Raji (cell line): ENCODE data around the gene ARL9.

ENCODE experiments used
- POLR2A ChIP-seq: IDR thresholded peaks from 2 replicates; pipeline ENCODE4 v1.6.1; 2011; ENCODE audit warnings: low read depth, low read length, control low read depth; ENCODE audit not compliant: insufficient read depth

The ARL9 gene

DNA sequence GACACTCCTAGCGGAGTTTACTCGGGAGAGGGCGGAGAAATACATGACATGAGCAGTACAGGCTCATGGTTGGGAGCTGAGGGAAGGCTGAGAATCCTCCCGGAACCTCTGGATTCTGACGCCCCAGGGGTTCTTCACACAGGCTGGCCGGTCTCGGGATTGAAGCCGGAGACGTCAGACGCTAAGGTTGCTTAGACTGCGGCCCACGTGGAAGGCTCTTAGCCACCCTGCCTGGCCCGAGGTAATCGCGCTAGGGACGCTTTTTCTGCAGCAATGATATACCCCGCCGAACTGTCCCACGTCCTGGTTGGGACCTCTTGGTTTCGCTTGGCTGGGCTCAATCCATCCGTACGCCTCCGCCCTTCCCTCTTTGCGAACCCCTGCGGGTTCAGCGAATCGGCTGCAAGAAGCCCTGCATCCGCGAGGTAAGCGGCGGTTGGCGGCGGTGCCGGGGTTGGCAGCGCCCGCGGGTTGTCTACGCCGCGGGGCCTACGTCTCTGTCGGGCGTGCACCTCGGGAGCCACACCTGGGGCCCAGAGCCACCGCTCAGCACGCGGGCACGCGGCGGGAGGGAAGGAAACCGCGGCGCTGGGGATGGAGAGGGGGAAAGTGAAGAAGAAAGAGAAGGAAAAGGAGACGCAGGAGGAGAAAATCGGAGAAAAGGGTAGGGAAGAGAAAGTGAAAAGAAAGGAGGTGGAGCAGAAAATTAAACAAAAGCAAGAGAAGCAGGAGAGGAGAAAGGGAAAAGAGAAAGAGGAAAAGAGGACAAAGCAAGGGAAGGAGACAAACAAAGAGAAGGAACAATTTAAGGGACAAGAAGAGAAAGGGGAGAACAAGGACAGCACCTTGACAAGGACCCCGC lies at the start of gene ARL9:
Gene ARL9 (plus strand): TSS at position 523 of the 862 bp plus-strand sequence. CDS start 72 bp downstream, at position 595.
- TF ChIP-seq POLR2A = no peak

GRCh38 chr4:56460085-56460484 lies 45.5 kb upstream of the ARL9 start:
- no peak for TF ChIP-seq POLR2A

DNA sequence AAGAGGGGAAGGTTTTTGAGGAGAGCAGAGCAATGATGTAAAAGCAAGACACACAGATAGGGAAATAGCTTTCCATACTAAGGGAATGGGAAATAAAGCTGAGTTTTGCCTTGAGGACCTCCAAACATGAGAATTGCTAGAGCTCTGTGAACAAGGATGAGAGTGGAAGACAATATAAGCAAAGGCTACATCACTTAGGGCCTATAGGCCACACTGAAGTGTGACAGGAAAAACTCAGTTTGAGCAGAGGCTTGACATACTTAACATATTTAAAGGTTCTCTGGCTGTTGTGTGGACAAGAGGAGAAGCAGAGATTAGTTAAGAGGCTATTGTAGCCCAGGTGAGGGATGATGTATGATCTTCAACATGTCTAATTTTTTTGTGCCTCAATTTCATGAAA lies 43.4 kb upstream of the ARL9 start:
- no peak for TF ChIP-seq POLR2A

DNA sequence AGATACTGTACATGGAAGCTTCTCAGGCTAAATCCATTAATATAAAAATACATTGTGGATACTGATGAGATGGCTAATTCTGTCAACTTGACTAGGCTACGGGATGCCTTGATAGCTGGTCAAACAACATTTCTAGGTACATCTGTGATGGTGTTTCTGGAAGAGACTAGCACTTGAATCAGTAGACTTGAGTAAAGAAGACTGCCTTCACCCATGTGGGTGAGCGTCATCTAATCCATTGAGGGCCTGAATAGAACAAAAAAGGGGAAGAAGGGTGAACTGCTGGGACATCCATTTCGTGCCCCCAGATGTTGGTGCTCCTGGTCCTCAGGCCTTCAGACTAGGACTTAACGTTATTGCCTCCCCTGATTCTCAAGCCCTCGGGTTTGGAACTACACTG lies 41.9 kb upstream of the ARL9 start:
- no peak for TF ChIP-seq POLR2A

GRCh38 chr4:56464581-56464980 lies 41.0 kb upstream of the ARL9 start:
- TF ChIP-seq POLR2A = no peak

GRCh38 chr4:56465599-56466295 lies 39.8 kb upstream of the ARL9 start:
- no peak for TF ChIP-seq POLR2A

DNA sequence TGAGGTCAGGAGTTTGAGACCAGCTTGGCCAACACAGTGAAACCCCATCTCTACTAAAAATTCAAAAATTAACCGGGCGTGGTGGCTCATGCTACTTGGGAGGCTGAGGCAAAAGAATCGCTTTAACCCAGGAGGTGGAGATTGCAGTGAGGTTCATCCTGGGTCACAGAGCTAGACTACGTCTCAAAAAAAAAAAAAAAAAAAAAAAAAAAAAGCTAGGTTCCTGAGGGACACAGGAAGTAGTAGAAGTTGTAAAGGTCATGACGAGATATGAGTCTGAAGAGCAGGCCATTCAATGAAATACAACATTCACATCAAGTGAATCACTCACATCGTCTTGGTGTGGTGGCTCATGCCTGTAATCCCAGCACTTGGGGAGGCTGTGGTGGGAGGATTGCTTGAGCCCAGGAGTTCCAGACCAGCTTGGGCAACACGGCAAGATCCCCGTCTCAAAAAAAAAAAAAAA lies 39.3 kb upstream of the ARL9 start:
- TF ChIP-seq POLR2A = peak; percentile 27; the same call in 1 of the 2 replicates

GRCh38 chr4:56466910-56467283 lies 38.7 kb upstream of the ARL9 start:
- no peak for TF ChIP-seq POLR2A

DNA sequence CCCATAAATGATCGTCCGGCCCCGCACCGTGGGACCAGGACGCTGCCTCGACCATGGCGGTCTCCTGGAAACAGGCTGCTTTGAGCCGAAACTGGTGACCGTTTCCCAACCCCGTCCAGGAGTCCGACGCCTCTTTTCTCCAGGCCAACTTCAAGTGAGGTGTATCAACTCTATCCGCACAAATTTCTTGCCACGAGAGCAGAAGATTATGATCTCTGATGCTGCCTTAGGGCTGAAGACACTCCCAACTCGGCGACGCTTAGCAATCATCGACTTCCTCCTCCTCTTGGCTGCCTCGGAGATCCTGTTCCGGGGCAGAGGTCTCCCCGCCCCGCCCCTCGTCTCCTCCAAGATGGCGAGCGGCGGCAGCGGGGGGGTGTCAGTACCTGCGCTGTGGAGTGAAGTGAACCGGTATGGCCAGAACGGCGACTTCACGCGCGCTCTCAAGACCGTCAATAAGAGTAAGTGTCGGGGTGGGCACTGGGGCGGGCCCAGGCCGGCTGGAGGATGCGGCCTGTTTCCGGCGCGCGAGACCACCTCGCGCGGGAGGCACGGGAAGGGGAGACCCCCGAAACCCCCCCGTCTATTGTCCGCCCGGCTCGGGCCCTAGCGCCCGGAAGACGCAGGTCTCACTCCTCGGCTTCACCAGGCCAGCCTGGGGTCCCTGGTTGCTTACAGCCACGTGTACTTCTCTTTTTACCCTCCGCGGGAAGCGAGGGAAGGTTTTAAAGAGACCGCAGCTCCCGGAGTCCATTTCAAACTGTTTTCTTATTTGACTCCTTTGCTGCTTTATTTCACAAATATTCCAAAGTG lies 38.1 kb upstream of the ARL9 start, which contains the start of gene SRP72:
Gene SRP72 (plus strand): TSS at position 334 of the 813 bp plus-strand sequence. CDS start 19 bp downstream, at position 353.
- TF ChIP-seq POLR2A = peak; percentile 91

GRCh38 chr4:56468097-56468422 lies 37.5 kb upstream of the ARL9 start:
- TF ChIP-seq POLR2A = no peak

DNA sequence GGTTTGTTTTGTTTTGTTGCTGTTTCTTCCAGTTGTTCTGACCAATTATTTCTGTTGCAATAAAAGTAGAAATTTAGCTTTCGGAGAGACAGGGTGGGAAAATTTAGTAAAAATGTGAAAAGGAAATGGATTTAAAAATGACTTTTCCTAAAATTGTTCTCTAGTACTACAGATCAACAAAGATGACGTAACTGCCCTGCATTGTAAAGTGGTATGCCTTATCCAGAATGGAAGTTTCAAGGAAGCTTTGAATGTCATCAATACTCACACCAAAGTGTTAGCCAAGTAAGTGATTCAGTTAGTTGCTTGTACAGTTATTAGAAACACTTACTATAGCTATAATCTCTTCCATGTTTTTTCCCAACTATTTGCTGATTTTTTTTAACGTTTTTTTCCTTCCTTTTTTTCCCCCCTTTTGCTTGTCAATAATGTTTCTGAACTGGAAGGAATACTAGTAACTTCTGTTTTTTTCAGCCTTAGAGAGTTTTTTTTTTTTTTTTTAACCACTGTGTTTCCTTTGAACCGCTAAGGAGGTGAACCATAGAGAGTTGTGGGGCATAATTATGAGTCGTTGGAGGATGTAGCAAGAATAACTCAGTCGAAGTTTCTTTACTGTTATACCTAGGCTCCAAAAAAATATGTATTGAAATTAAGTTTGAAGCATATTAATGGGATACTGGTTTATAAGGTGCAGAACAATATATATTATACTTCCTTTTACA lies 35.9 kb upstream of the ARL9 start:
- no peak for TF ChIP-seq POLR2A

- TF ChIP-seq POLR2A = no peak
These were observed 29.7 kb upstream of the ARL9 start for GRCh38 chr4:56475917-56476316.

DNA sequence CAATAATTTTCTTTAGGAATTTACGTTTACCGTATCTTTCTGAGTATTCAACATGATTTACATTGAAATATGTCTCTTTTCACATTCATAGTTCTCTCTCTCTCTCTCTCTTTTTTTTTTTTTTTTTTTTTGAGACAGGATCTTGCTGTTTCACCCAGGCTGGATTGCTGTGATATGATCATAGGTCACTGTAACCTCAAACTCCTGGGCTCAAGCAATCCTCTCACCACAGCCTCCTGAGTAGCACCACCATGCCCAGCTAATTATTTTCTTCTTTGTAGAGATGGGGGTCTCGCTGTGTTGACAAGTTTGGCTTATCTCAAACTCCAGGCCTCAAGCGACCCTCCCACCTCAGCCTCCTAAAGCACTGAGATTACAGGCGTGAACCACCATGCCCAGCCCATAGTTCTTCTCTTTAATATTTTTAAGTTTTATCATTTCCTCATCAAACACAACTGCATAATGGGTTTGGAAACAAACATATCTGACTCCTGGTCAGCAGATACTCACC lies 28.3 kb upstream of the ARL9 start:
- no peak for TF ChIP-seq POLR2A

- no peak for TF ChIP-seq POLR2A
These were observed 24.9 kb upstream of the ARL9 start for GRCh38 chr4:56480691-56481090.
